ENCODE data around the gene SSH3. TPM values are rescaled to one million over a fixed set of nuclear protein-coding genes. Genes with fewer than 3 reads are reported as not detected.

SSH3 gene
- total RNA-seq, 1 donor from 2014 or later, result 20.1 TPM

GRCh38 chr11:67295846-67296245, 7.5 kb upstream of the SSH3 start:
- Histone ChIP-seq H3K79me2 (ENCODE audit: insufficient read depth, low read length) (peaks cover 48% of the 10 kb centered on the region), H3K4me3 (ENCODE audit: insufficient read depth, low read depth, low read length) (no peak overlapping the region), H3K36me3 (ENCODE audit: insufficient read depth, low read length) (peaks cover 24% of the 10 kb centered on the region), H3K4me2 (ENCODE audit: low read length) (no peak overlapping the region), H3K27me3 (ENCODE audit: insufficient read depth, low read length) (no peaks in the 10 kb centered on the region), H2AFZ (ENCODE audit: low read depth, low read length) (no peak overlapping the region), H3K9me3 (ENCODE audit: insufficient read depth, low read depth, low read length) (peaks cover 3% of the 10 kb centered on the region), H3K27ac (ENCODE audit: low read depth, low read length) (no peak overlapping the region), H3K4me1 (ENCODE audit: insufficient read depth, low read length) (peaks cover 16% of the 10 kb centered on the region), H3K9ac (ENCODE audit: low read length) (no peak overlapping the region), H4K20me1 (ENCODE audit: insufficient read depth, low read length) (peaks cover 51% of the 10 kb centered on the region)
- H3K9me3 Mint-ChIP-seq (ENCODE audit: unreplicated experiment), result peaks cover 9% of the 10 kb centered on the region
- no peak for TF ChIP-seq EZH2 (IDR thresholded peaks at IDR 0.05; ENCODE audit: insufficient read depth, low read length)
- TF ChIP-seq CTCF (IDR thresholded peaks at IDR 0.05; ENCODE audit: insufficient read depth, low read depth, low read length), result no peak
- peaks cover 46% of the 10 kb centered on the region for H3K36me3 Mint-ChIP-seq (ENCODE audit: low read depth, unreplicated experiment)
- H3K27me3 Mint-ChIP-seq (ENCODE audit: low read depth, unreplicated experiment), result no peaks in the 10 kb centered on the region
- FAIRE-seq (no peak), DNase-seq (ENCODE audit: low read depth) (no peak)
- H3K27ac Mint-ChIP-seq (ENCODE audit: unreplicated experiment), result no peak overlapping the region
- peaks cover 4% of the 10 kb centered on the region for H3K4me1 Mint-ChIP-seq (ENCODE audit: low read depth, unreplicated experiment)
- no peak overlapping the region for H3K4me3 Mint-ChIP-seq (ENCODE audit: unreplicated experiment)

- Histone ChIP-seq H4K20me1 (ENCODE audit: insufficient read depth, low read length) (peaks cover 41% of the 10 kb centered on the region), H3K36me3 (ENCODE audit: insufficient read depth, low read length) (peaks cover 15% of the 10 kb centered on the region), H3K4me3 (ENCODE audit: insufficient read depth, low read depth, low read length) (no peak overlapping the region), H2AFZ (ENCODE audit: low read depth, low read length) (no peak overlapping the region), H3K27ac (ENCODE audit: low read depth, low read length) (no peak overlapping the region), H3K27me3 (ENCODE audit: insufficient read depth, low read length) (no peaks in the 10 kb centered on the region), H3K4me1 (ENCODE audit: insufficient read depth, low read length) (no peaks in the 10 kb centered on the region), H3K79me2 (ENCODE audit: insufficient read depth, low read length) (peaks cover 30% of the 10 kb centered on the region), H3K9me3 (ENCODE audit: insufficient read depth, low read depth, low read length) (peaks cover 3% of the 10 kb centered on the region), H3K4me2 (ENCODE audit: low read length) (no peak overlapping the region), H3K9ac (ENCODE audit: low read length) (no peak overlapping the region)
- Mint-ChIP-seq H3K27ac (ENCODE audit: unreplicated experiment) (no peak overlapping the region), H3K4me1 (ENCODE audit: low read depth, unreplicated experiment) (no peaks in the 10 kb centered on the region), H3K4me3 (ENCODE audit: unreplicated experiment) (no peak overlapping the region), H3K9me3 (ENCODE audit: unreplicated experiment) (peaks cover 9% of the 10 kb centered on the region), H3K27me3 (ENCODE audit: low read depth, unreplicated experiment) (no peaks in the 10 kb centered on the region), H3K36me3 (ENCODE audit: low read depth, unreplicated experiment) (peaks cover 35% of the 10 kb centered on the region)
- no peak for TF ChIP-seq EZH2 (IDR thresholded peaks at IDR 0.05; ENCODE audit: insufficient read depth, low read length)
- TF ChIP-seq CTCF (IDR thresholded peaks at IDR 0.05; ENCODE audit: insufficient read depth, low read depth, low read length), result no peak
- no peak for FAIRE-seq
- DNase-seq (ENCODE audit: low read depth), result no peak
Measured at GRCh38 chr11:67298786-67299185, 4.5 kb upstream of the SSH3 start.

GRCh38 chr11:67299471-67300191, 3.7 kb upstream of the SSH3 start:
- peaks cover 1% of the 10 kb centered on the region for H3K27me3 Mint-ChIP-seq (ENCODE audit: low read depth, unreplicated experiment)
- H3K36me3 ChIP-seq (ENCODE audit: insufficient read depth, low read length), result peaks cover 11% of the 10 kb centered on the region
- H3K27ac ChIP-seq (ENCODE audit: low read depth, low read length), result no peak overlapping the region
- peaks cover 34% of the 10 kb centered on the region for H4K20me1 ChIP-seq (ENCODE audit: insufficient read depth, low read length)
- TF ChIP-seq CTCF (IDR thresholded peaks at IDR 0.05; ENCODE audit: insufficient read depth, low read depth, low read length) (no peak), EZH2 (IDR thresholded peaks at IDR 0.05; ENCODE audit: insufficient read depth, low read length) (no peak)
- peaks cover 2% of the 10 kb centered on the region for H3K4me1 Mint-ChIP-seq (ENCODE audit: low read depth, unreplicated experiment)
- H3K4me3 ChIP-seq (ENCODE audit: insufficient read depth, low read depth, low read length), result no peak overlapping the region
- no peak overlapping the region for H2AFZ ChIP-seq (ENCODE audit: low read depth, low read length)
- H3K36me3 Mint-ChIP-seq (ENCODE audit: low read depth, unreplicated experiment), result peaks cover 32% of the 10 kb centered on the region
- FAIRE-seq, result no peak
- H3K79me2 ChIP-seq (ENCODE audit: insufficient read depth, low read length), result peaks cover 23% of the 10 kb centered on the region
- H3K27me3 ChIP-seq (ENCODE audit: insufficient read depth, low read length), result no peaks in the 10 kb centered on the region
- H3K9me3 ChIP-seq (ENCODE audit: insufficient read depth, low read depth, low read length), result peaks cover 3% of the 10 kb centered on the region
- H3K9me3 Mint-ChIP-seq (ENCODE audit: unreplicated experiment), result peaks cover 9% of the 10 kb centered on the region
- no peak overlapping the region for H3K4me3 Mint-ChIP-seq (ENCODE audit: unreplicated experiment)
- H3K4me2 ChIP-seq (ENCODE audit: low read length), result no peak overlapping the region
- H3K9ac ChIP-seq (ENCODE audit: low read length), result no peak overlapping the region
- peaks cover 8% of the 10 kb centered on the region for H3K4me1 ChIP-seq (ENCODE audit: insufficient read depth, low read length)
- H3K27ac Mint-ChIP-seq (ENCODE audit: unreplicated experiment), result no peak overlapping the region
- DNase-seq (ENCODE audit: low read depth), result no peak
